ENCODE results near the gene RBBP6.

DNA sequence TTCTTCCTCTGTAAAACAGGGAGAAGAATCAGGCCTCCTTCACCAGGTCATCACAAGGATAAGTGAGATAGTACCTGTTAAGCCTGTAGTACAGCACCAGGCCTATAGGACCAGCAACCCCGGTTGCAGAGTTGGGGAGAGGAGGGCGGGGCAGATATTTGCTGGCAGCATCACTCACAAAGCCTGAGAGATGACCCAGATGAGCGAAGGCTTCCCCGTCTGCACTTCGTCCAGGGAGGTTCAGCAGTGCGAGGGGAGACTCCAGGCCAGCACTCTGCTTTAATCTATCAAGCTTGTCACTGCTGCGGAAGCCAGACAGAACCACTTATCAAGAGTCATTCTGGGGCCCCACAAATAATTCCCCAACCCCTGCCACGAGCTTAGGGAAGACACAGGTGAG, 15.8 kb upstream of the RBBP6 start:
- TF ChIP-seq, protein P1, sequence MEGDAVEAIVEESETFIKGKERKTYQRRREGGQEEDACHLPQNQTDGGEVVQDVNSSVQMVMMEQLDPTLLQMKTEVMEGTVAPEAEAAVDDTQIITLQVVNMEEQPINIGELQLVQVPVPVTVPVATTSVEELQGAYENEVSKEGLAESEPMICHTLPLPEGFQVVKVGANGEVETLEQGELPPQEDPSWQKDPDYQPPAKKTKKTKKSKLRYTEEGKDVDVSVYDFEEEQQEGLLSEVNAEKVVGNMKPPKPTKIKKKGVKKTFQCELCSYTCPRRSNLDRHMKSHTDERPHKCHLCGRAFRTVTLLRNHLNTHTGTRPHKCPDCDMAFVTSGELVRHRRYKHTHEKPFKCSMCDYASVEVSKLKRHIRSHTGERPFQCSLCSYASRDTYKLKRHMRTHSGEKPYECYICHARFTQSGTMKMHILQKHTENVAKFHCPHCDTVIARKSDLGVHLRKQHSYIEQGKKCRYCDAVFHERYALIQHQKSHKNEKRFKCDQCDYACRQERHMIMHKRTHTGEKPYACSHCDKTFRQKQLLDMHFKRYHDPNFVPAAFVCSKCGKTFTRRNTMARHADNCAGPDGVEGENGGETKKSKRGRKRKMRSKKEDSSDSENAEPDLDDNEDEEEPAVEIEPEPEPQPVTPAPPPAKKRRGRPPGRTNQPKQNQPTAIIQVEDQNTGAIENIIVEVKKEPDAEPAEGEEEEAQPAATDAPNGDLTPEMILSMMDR (conservative IDR thresholded peaks at IDR 0.05; ENCODE audit: low read depth, low read length): no peak
- TF ChIP-seq EZH2phosphoT487 (IDR thresholded peaks at IDR 0.05; ENCODE audit: borderline replicate concordance, low read length): no peak

All from PC-3 (cell line).